GM19193 (cell line): ENCODE data around the gene SERINC5.

Experiments
- POLR2A ChIP-seq: IDR thresholded peaks from 4 replicates; pipeline ENCODE4 v1.6.1; 2011; ENCODE audit not compliant: insufficient read depth, insufficient read length; ENCODE audit errors: extremely low read depth

Gene SERINC5

GRCh38 chr5:80092486-80093107 lies 163.3 kb downstream of the SERINC5 start:
- no peak for TF ChIP-seq POLR2A

DNA sequence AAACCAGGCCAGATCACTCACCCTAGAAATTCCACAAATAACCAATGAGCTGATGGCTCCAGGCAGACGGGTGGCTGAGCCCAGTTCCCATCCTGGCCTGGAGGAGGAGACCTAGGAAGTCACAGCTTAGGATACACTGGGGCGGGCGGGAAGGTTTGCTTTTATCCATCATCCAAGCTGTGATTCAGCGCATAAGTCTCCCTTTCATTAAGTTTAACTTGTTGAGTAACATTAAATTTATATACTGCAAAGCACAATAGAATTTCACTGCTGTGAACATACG lies 165.0 kb downstream of the SERINC5 start:
- TF ChIP-seq POLR2A = no peak

GRCh38 chr5:80083101-80083890 lies 172.6 kb downstream of the SERINC5 start:
- TF ChIP-seq POLR2A = no peak

GRCh38 chr5:80082731-80083100 lies 173.1 kb downstream of the SERINC5 start:
- TF ChIP-seq POLR2A = no peak

- TF ChIP-seq POLR2A = no peak
Measured at GRCh38 chr5:80082281-80082680, 173.6 kb downstream of the SERINC5 start.

DNA sequence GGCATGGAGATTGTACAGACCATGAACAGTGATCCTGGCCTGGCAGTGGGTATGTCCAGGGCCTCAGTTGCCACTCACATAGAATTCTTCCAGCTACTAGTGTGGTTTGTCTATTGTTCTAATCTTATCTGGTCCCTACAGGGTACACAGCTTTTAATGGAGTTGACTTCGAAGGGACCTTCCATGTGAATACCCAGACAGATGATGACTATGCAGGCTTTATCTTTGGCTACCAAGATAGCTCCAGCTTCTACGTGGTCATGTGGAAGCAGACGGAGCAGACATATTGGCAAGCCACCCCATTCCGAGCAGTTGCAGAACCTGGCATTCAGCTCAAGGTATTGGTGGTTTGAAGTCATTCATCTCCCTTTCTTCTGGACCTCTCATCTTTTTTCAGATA lies 176.9 kb downstream of the SERINC5 start:
- TF ChIP-seq POLR2A = no peak

- no peak for TF ChIP-seq POLR2A
Measured at GRCh38 chr5:80077051-80077714, 178.7 kb downstream of the SERINC5 start.

DNA sequence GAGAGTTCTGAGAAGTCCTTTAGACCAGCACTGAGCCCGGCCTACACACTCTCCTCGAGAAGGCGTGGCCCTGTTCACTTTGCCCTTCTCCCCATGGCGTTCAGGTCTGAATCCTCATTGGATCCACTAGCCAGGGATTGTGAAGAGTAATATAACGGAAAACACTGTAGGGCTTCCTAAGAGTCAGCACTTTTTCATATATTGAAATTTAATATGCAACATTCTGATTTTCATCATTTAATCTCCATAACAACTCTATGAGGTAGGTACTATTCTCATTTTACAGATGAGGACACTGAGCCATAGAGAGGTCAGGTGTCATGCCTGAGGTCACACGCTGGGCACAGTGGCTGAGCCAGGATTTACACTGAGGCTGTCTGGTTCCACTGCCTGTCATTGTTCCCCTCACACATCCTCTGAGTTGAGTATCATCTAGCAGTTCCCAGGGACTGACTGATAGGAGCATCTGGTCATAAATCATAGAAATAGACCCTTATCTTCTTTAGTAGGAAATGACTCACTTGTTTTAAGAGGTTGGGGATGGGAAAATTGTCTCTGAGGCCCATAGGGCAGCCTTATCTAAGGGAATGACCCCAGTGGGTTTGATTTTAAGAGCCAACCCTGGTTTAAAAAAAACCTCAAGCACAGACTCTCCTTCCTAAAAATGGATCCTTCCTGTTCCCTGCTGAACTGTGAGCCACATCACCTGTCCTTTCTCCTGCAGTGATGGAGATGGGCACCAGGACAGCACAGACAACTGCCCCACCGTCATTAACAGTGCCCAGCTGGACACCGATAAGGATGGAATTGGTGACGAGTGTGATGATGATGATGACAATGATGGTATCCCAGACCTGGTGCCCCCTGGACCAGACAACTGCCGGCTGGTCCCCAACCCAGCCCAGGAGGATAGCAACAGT lies 179.5 kb downstream of the SERINC5 start:
- no peak for TF ChIP-seq POLR2A

DNA sequence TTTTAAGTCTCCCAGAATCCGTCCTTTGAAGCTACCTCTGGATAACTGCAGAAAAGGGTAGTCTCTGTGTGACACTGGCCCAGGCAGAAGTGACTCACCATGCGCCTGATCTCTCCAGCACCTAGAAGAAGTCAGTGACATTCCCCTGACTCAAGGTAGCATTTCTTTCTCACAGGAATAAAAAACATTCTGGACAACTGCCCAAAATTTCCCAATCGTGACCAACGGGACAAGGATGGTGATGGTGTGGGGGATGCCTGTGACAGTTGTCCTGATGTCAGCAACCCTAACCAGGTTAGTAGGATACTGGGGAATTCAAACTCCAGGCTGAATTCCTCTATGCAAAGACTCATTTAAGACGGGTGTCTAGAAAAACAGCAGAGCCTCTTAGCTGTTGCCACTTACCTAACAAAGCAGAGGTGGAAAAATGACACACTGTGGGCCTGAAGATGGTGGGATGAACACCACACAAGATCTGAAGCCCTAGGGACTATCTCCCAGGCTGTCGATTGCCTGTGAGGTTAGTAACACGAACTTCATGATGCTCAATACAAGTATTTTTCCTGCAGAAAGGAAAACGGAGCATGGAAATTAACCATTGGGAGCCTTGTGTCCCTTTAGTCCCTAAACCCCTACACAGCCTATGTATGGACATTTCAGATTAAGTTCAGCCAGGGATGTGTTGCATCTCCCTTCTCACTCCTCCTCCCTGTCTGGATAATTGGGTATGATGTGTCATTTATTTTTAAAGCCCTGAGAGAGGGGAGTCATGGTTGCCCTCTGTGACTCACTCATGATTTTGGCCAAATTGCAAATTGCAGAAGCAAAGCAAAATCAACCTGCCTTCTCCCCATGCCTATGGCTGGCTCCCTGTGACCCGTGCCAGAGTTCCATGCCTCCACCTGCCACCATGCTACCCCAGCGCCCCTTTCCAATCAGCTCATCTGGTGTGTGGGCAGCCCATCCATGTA lies 183.5 kb downstream of the SERINC5 start:
- no peak for TF ChIP-seq POLR2A

- no peak for TF ChIP-seq POLR2A
Measured at GRCh38 chr5:80071510-80072021, 184.3 kb downstream of the SERINC5 start.

GRCh38 chr5:80070338-80071056 lies 185.4 kb downstream of the SERINC5 start:
- no peak for TF ChIP-seq POLR2A

GRCh38 chr5:80069918-80070318 lies 185.9 kb downstream of the SERINC5 start:
- no peak for TF ChIP-seq POLR2A

GRCh38 chr5:80069251-80069800 lies 186.5 kb downstream of the SERINC5 start:
- TF ChIP-seq POLR2A = no peak
